Stimulated activated CD8-positive, alpha-beta memory T cell treated with anti-CD3 and anti-CD28 coated beads, Interleukin-4, amount 100 ng/mL, for 48 hours (primary cell): ENCODE measurements around the gene HELZ.
A peak's percentile ranks its signal among the peaks of the same experiment; 100 is the strongest.
"Not testable (repeated sequence)": the region's sequence is repeated elsewhere in the genome, so short reads cannot be mapped to it uniquely, and the experiment has no call there.

Source experiments
- DNase-seq: peaks from one replicate; pipeline ENCODE4 v3.0.0-alpha.2; 2020

HELZ gene

GRCh38 chr17:67044016-67044772 is 200.8 kb downstream of the HELZ start, which contains the start of gene CACNG1:
CACNG1 (plus strand) TSS chr17:67044554; CDS start chr17:67044661, 107 bp downstream.
- no peak for DNase-seq

DNA sequence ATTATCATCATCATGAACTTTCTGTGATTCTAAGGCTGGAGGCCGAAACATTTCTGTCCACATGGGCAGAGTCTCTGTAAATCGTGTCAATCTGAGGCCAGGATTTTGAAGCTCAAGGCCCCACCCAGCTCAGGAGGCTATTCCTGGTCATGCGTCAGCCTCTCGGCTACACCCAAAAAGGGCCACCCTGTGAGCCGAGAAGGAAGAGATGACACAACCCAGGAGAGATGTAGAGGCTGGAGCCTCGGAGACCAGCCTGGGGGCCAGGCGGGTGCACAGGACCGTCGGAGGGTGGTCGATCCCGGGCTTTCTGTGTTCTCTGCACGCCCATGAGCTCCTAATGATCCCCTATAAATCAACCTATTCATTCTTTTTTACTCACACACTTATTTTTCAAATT is 201.7 kb downstream of the HELZ start:
- no peak for DNase-seq

- no peak for DNase-seq
Measured at GRCh38 chr17:67041941-67042899, 202.8 kb downstream of the HELZ start.

DNA sequence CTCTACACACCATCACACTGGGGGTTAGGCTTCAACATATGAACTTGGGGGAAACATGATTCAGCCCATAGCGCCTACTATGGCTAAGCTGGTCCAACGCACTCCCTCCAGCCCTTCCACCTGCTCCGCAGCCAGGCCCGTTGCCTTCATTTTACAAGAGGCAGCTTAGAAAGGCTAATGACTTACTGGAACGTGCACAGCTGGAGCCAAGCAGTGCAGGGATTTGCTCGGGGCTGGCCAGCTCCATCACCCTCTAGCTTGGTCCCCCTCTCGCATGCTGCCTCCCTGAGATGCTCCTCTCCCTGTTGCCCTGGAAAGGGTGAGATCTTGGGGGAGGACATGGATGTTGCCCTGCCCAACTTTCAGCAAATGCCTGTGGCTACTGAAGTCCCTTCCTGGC is 203.5 kb downstream of the HELZ start:
- DNase-seq: no peak

GRCh38 chr17:67041119-67041518 is 203.9 kb downstream of the HELZ start:
- DNase-seq: not testable (repeated sequence)

DNA sequence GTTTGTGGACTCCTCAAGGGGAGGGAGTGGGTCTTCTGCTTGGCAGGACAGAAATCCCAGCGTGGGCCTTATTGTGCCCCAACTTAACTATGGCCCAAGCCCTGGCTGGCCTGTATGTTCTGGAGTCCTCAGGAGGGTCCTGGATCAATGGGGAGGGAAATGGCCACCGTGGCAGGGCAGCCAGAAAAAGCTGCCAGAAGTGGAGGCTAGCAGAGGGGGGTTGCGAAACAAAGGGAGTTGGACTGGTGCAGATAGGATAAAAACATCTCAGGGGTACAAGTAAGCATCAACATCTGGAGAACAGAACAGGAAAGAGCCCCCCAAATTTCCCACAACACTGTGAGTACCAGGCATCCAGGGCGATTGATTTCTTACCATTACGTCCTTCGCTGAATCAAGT is 204.3 kb downstream of the HELZ start:
- no peak for DNase-seq

GRCh38 chr17:67038861-67039365 is 206.1 kb downstream of the HELZ start:
- DNase-seq: no peak

GRCh38 chr17:67035131-67036083 is 209.6 kb downstream of the HELZ start:
- DNase-seq: peak; percentile 43

GRCh38 chr17:67033613-67034012 is 211.4 kb downstream of the HELZ start:
- no peak for DNase-seq

DNA sequence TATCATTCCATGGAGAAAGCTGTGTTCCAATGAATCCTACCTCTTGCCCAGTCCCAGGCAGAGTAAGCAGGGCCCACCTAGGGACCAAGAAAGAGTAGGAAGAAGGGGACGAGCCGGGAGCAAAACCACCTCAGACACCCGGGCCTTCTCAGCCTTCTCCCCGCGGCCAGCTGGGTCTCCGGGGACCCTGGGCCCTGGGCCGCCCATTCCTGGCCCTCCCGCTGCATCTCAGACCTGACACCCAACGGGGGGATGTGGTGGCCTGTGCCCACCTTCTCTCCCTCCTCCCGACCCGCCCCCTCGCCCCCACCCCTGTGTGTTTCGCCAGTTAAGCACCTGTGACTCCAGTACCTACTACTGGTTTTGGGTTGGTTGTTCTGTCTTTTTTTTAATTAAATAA is 212.0 kb downstream of the HELZ start:
- no peak for DNase-seq

DNA sequence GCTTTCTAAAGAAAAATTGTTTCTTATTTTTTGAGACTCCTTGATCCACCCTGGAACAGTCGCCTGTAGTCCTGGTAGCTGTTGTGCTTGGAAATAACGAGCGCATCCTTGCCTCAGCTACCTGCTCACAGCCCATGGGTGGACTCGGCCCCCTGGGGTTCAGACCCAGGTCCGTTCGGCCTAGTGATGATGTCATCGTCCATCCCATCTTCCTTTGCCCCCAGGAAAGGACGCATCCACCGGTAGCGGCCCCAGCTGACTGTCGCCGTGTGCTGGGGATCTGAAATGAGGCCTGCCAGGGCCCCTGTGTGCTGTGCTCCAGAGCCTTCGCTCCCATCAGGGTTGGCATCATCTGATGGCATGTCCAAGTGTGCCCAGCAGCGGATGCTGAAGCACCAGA is 212.6 kb downstream of the HELZ start:
- DNase-seq: no peak

- DNase-seq: no peak
Measured at GRCh38 chr17:67030641-67031040, 214.4 kb downstream of the HELZ start.

DNA sequence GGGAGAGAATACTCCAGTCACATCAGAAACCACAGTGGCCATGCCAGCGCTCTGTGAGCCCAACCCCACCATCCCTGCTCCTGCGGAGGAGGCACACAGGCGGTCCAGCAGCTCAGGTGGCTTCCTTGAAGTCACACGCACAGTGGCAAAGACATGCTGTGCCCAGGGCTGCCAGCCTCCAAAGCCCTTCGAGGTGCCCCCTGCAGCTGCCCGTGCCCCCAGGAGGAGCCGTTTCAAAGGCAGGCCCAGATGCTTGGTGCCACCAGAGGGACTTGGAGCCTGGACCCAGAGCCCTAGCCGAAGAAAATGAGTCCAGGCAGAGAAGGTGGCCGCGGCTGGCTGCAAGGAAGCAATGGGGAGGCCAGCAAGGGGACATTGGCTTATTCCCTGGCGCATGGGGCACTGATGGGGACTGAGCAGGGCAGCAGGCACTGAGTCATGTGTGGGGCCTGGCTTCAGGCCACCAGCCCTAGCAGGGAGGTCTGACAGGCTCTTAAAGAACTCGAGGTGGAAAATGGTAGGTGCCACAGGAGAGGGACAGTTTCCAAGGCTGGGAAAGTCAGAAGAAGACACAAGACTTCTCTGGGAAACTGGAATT is 217.9 kb downstream of the HELZ start:
- DNase-seq: no peak

DNA sequence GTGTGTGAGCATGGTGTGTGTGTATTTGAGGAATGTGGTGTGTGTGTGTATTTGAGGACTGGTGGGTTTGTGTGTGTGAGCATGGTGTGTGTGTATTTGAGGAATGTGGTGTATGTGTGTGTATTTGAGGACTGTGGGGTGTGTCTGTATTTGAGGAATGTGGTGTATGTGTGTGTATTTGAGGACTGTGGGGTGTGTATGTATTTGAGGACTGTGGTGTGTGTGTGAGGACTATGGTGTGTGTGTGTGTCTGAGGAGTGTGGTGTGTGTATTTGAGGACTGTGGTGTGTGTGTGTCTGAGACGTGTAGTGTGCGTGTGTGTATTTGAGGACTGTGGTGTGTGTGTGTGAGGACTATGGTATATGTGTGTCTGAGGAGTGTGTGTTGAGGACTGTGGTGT is 218.7 kb downstream of the HELZ start:
- DNase-seq: no peak

DNA sequence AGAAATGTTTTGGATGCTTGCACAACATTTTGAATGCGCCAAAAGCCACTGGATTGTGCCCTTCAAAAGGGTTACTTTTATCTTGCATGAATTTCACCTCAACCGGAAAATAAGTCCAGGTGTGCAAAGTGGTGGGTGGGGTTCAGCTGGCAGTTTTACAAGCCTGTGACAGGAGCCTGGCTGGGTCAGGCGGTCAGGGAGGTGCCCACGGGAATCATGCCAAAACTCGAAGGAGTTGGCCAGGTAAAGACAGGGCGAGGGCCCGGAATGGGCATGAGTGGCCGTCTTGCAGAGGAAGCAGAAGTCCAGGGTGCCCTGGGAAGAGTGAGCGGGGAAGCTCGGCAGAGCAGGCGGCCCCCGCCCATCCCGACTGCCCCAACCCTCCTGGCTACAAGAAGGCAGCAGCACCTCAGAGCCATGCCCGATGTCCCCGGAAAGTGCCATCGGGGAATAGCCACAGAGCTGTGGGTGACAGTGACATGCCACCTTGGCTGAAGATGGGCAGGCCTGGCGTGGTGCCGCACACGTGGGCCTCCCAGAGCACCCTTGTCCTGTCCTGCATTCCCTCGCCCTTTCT is 219.7 kb downstream of the HELZ start:
- no peak for DNase-seq

DNA sequence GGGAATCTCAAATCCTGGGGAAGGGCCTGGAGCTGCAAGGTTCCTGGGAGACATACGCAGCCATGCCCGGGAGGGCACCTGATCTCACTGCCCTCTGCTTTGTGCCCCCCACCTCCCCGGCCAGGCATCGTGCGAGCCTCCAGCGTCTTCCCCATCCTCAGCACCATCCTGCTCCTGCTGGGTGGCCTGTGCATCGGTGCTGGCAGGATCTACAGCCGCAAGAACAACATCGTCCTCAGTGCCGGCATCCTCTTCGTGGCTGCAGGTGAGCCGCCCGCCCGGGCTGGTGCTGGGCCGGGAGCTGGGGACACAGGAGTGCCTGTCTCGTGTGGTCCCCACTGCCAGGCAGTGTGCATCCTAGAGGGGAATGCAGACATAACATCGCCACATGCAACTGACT is 220.3 kb downstream of the HELZ start:
- DNase-seq: no peak

DNA sequence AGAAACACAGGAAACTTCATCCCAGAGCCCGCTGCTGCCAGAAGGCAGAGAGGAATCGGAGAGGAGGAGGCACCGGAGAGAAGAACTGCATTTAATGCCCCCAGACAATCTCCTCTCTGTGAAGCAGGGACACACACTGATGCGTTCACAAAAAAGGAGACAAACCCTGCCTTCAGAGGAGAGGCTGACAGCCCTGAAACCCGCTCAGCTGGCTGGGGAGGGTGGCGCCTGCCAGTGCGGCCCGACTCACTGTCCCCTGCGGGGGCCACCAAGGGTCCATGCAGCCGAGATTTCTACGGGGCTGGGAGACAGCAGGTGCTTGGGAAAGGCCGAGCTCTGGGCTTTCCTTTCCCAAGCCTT is 222.6 kb downstream of the HELZ start:
- no peak for DNase-seq

DNA sequence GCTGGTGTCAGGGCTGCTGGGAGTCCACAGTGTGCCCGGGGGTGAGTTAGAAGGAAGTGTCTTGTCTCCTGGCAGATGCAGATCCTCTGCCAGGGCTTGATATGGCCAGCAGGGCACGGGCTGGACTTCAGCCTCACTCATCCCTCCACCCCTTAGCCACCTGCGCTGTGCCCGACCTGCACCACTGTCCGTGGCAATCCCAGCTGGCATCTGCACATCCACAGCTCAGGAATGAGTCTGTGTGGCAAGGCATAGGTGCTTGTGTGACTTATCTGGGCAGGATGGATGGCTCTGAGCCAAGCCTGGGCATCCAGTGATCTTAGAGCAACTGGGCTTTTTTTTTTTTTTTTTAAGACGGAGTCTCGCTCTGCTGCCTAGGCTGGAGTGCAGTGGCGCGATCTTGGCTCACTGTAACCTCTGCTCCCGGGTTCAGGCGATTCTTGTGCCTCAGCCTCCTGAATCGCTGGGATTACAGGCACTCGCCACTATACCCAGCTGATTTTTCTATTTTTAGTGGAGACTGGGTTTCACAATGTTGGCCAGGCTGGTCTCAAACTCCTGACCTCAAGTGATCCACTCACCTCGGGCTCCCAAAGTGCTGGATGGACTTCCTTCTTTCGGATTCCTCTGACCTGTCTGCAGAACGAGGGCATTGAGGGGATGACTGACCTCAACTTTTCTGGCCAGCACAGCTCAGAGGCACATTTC is 223.1 kb downstream of the HELZ start:
- DNase-seq: no peak

GRCh38 chr17:67021196-67021595 is 223.8 kb downstream of the HELZ start:
- peak; percentile 29 for DNase-seq
